GM12878 (cell line): Measurements from ENCODE around the gene F3. TPM values are rescaled to one million over a fixed set of nuclear protein-coding genes. Genes with fewer than 3 reads are reported as not detected.

Experiments
- BACH1 ChIP-seq: fragments of 450-650 bp; IDR thresholded peaks from 2 replicates; pipeline ENCODE4 v1.6.1; 2017; ENCODE audit warnings: mild to moderate bottlenecking, borderline replicate concordance
- CBX5 ChIP-seq: sonication (generic); IDR thresholded peaks from 2 replicates; pipeline ENCODE4 v1.6.1; 2016; ENCODE audit warnings: low read depth, moderate library complexity, mild to moderate bottlenecking, inconsistent platforms
- CHD1 ChIP-seq: IDR thresholded peaks from 2 replicates; pipeline ENCODE4 v1.6.1; 2012; ENCODE audit warnings: low read depth, low read length, improper control_type of control experiment
- CHD2 ChIP-seq: IDR thresholded peaks from 2 replicates; pipeline ENCODE4 v1.6.1; 2011; ENCODE audit warnings: low read depth, low read length, improper control_type of control experiment, borderline replicate concordance
- HCFC1 ChIP-seq: fragments of 150-350 bp; IDR thresholded peaks from 2 replicates; pipeline ENCODE4 v1.6.1; 2014; ENCODE audit warnings: low read length
- MXI1 ChIP-seq: fragments of 150-350 bp; IDR thresholded peaks from 2 replicates; pipeline ENCODE4 v1.6.1; 2011; ENCODE audit warnings: low read depth, mild to moderate bottlenecking, inconsistent platforms, low read length, improper control_type of control experiment
- POLR2AphosphoS2 ChIP-seq: IDR thresholded peaks from 2 replicates; pipeline ENCODE4 v1.6.1; 2011; ENCODE audit warnings: low read depth, mild to moderate bottlenecking, low read length, improper control_type of control experiment, moderate library complexity
- TBL1XR1 ChIP-seq: IDR thresholded peaks from 2 replicates; pipeline ENCODE4 v1.6.1; 2012; ENCODE audit warnings: low read depth, low read length, improper control_type of control experiment
- YY1 ChIP-seq: IDR thresholded peaks from 2 replicates; pipeline ENCODE4 v1.6.1; 2011; ENCODE audit warnings: low read depth, mild to moderate bottlenecking, low read length
- polyA plus RNA-seq, 11 experiments: library from polyadenylated mRNA; depleted of rRNA in 4 of 11; unstranded in 6 of 11; stranded (reverse) in 5 of 11; fragments of >200 nt; fragmentation: Nextera tagmentation in 4 of 11; fragmentation: Illumina TruSeq in 1 of 11; extraction: Ambion mirVana in 4 of 11; extraction: Trizol in 1 of 11; gene quantifications; 1 replicate in 1 of 11; 2 replicates in 10 of 11; pipeline versions ENCODE4 v1.2.1 to v1.2.3, GENCODE V29; 2011 to 2016; ENCODE audit warnings: inconsistent platforms in 2 of 11, missing spikeins in 2 of 11, low read depth in 1 of 11
- total RNA-seq, 4 experiments: library from RNA; depleted of rRNA in 3 of 4; stranded (reverse); fragments of >200 nt in 3 of 4; fragmentation: Illumina TruSeq in 1 of 4; extraction: Trizol in 1 of 4; gene quantifications; 2 replicates each; pipeline versions ENCODE4 v1.2.1 to v1.2.3, GENCODE V29; 2013 to 2021
- TF ChIP-seq, protein P1 (sequence below): fragments of 450-650 bp; IDR thresholded peaks from 2 replicates; pipeline ENCODE4 v1.6.1; 2018; ENCODE audit warnings: borderline replicate concordance, mild to moderate bottlenecking; ENCODE audit not compliant: partially characterized antibody
- TF ChIP-seq, protein P2 (sequence below): fragments of 450-650 bp; IDR thresholded peaks from 2 replicates; pipeline ENCODE4 v1.6.1; 2014; ENCODE audit warnings: mild to moderate bottlenecking
- TF ChIP-seq, protein P3 (sequence below): fragments of 450-650 bp; IDR thresholded peaks from 2 replicates; pipeline ENCODE4 v1.6.1; 2017; ENCODE audit warnings: mild to moderate bottlenecking, low read depth, inconsistent platforms; ENCODE audit not compliant: poor library complexity, severe bottlenecking
- TF ChIP-seq, protein P4 (sequence below): IDR thresholded peaks from 2 replicates; pipeline ENCODE4 v1.6.1; 2012; ENCODE audit warnings: improper control_type of control experiment, low read depth, low read length; ENCODE audit not compliant: insufficient replicate concordance
- TF ChIP-seq, protein P5 (sequence below): fragments of 450-650 bp; IDR thresholded peaks from 2 replicates; pipeline ENCODE4 v1.6.1; 2016; ENCODE audit warnings: mild to moderate bottlenecking

F3 gene
- total and polyA plus RNA-seq, 10 of the 15 experiments (the other 5 are each of a cell fraction or from before 2014, with no cell fraction given): 0.18 to 0.33 TPM; not detected in 8

DNA sequence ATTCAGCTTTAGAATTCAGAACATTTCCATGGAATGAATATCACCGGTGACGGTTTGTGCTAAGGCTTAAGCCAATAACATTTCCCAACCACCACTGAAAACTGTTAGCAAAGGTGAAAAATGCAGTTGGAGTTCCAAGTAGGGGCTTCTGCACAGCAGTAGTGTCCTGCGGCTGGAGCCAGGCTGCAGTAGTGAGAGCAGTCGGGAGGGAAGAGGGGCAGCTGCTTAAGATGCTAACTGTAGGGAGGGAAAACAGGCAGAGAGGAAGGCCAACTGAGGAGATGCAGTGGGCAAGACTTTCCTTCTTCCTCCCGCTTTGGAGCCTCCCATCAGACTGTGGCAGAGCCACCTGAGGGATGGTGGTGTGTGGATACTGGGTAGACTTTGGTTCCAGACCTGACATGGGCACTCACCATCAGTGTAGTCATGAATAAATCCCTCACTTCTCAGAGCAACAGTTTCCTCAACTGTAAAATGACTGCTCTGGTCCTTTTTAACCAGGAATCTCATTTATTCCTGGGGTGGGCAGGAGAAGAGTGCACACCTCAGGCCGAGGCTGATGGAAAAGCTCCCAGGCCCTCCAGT is 3.2 kb downstream of the F3 start (continued):
- TF ChIP-seq POLR2AphosphoS2 (no peak), TBL1XR1 (no peak), MXI1 (no peak), BACH1 (no peak), YY1 (no peak), CHD2 (no peak), CBX5 (no peak), CHD1 (no peak), HCFC1 (no peak)
- TF ChIP-seq, protein P1, sequence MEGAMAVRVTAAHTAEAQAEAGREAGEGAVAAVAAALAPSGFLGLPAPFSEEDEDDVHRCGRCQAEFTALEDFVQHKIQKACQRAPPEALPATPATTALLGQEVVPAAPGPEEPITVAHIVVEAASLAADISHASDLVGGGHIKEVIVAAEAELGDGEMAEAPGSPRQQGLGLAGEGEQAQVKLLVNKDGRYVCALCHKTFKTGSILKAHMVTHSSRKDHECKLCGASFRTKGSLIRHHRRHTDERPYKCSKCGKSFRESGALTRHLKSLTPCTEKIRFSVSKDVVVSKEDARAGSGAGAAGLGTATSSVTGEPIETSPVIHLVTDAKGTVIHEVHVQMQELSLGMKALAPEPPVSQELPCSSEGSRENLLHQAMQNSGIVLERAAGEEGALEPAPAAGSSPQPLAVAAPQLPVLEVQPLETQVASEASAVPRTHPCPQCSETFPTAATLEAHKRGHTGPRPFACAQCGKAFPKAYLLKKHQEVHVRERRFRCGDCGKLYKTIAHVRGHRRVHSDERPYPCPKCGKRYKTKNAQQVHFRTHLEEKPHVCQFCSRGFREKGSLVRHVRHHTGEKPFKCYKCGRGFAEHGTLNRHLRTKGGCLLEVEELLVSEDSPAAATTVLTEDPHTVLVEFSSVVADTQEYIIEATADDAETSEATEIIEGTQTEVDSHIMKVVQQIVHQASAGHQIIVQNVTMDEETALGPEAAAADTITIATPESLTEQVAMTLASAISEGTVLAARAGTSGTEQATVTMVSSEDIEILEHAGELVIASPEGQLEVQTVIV: no peak
- TF ChIP-seq, protein P2, sequence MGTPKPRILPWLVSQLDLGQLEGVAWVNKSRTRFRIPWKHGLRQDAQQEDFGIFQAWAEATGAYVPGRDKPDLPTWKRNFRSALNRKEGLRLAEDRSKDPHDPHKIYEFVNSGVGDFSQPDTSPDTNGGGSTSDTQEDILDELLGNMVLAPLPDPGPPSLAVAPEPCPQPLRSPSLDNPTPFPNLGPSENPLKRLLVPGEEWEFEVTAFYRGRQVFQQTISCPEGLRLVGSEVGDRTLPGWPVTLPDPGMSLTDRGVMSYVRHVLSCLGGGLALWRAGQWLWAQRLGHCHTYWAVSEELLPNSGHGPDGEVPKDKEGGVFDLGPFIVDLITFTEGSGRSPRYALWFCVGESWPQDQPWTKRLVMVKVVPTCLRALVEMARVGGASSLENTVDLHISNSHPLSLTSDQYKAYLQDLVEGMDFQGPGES: no peak
- TF ChIP-seq, protein P3, sequence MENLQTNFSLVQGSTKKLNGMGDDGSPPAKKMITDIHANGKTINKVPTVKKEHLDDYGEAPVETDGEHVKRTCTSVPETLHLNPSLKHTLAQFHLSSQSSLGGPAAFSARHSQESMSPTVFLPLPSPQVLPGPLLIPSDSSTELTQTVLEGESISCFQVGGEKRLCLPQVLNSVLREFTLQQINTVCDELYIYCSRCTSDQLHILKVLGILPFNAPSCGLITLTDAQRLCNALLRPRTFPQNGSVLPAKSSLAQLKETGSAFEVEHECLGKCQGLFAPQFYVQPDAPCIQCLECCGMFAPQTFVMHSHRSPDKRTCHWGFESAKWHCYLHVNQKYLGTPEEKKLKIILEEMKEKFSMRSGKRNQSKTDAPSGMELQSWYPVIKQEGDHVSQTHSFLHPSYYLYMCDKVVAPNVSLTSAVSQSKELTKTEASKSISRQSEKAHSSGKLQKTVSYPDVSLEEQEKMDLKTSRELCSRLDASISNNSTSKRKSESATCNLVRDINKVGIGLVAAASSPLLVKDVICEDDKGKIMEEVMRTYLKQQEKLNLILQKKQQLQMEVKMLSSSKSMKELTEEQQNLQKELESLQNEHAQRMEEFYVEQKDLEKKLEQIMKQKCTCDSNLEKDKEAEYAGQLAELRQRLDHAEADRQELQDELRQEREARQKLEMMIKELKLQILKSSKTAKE: no peak
- TF ChIP-seq, protein P4, sequence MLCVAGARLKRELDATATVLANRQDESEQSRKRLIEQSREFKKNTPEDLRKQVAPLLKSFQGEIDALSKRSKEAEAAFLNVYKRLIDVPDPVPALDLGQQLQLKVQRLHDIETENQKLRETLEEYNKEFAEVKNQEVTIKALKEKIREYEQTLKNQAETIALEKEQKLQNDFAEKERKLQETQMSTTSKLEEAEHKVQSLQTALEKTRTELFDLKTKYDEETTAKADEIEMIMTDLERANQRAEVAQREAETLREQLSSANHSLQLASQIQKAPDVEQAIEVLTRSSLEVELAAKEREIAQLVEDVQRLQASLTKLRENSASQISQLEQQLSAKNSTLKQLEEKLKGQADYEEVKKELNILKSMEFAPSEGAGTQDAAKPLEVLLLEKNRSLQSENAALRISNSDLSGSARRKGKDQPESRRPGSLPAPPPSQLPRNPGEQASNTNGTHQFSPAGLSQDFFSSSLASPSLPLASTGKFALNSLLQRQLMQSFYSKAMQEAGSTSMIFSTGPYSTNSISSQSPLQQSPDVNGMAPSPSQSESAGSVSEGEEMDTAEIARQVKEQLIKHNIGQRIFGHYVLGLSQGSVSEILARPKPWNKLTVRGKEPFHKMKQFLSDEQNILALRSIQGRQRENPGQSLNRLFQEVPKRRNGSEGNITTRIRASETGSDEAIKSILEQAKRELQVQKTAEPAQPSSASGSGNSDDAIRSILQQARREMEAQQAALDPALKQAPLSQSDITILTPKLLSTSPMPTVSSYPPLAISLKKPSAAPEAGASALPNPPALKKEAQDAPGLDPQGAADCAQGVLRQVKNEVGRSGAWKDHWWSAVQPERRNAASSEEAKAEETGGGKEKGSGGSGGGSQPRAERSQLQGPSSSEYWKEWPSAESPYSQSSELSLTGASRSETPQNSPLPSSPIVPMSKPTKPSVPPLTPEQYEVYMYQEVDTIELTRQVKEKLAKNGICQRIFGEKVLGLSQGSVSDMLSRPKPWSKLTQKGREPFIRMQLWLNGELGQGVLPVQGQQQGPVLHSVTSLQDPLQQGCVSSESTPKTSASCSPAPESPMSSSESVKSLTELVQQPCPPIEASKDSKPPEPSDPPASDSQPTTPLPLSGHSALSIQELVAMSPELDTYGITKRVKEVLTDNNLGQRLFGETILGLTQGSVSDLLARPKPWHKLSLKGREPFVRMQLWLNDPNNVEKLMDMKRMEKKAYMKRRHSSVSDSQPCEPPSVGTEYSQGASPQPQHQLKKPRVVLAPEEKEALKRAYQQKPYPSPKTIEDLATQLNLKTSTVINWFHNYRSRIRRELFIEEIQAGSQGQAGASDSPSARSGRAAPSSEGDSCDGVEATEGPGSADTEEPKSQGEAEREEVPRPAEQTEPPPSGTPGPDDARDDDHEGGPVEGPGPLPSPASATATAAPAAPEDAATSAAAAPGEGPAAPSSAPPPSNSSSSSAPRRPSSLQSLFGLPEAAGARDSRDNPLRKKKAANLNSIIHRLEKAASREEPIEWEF: no peak
- TF ChIP-seq, protein P5, sequence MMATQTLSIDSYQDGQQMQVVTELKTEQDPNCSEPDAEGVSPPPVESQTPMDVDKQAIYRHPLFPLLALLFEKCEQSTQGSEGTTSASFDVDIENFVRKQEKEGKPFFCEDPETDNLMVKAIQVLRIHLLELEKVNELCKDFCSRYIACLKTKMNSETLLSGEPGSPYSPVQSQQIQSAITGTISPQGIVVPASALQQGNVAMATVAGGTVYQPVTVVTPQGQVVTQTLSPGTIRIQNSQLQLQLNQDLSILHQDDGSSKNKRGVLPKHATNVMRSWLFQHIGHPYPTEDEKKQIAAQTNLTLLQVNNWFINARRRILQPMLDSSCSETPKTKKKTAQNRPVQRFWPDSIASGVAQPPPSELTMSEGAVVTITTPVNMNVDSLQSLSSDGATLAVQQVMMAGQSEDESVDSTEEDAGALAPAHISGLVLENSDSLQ: no peak
